OCI-LY3 (cell line): Measurements from ENCODE around the gene PALLD.

Experiments used
- CTCF ChIP-seq: fragments of 200-600, 300-600 bp; sonication (generic); IDR thresholded peaks from 2 replicates; pipeline ENCODE4 v1.5.1; 2014; ENCODE audit warnings: antibody characterized with exemption, low read length, low read depth
- EZH2phosphoT487 ChIP-seq: fragments of 200-600 bp; shearing (Covaris generic); IDR thresholded peaks from 2 replicates; pipeline ENCODE4 v1.6.1; 2018; ENCODE audit warnings: antibody characterized with exemption, mixed run types, low read depth

GRCh38 chr4:168538632-168539031 lies 41.8 kb downstream of the PALLD start:
- no peak for TF ChIP-seq CTCF
- no peak for TF ChIP-seq EZH2phosphoT487
